Activated CD4-positive, alpha-beta T cell treated with anti-CD3 and anti-CD28 coated beads, Interleukin-2, amount 50 U/mL, for 24 hours (primary cell): ENCODE measurements around the gene TMEM208.
A peak's percentile ranks its signal among the peaks of the same experiment; 100 is the strongest.

Experiments used
- DNase-seq, 2 donors: peaks; one replicate each; pipeline ENCODE4 v3.0.0-alpha.2; 2020; ENCODE audit warnings: low read depth in 1 of 2, low spot score in 1 of 2

Gene TMEM208

GRCh38 chr16:67235816-67236562 lies 9.1 kb downstream of the TMEM208 start:
- no peak for DNase-seq

- peak; percentile 65 to 67 for DNase-seq
Measured at GRCh38 chr16:67236563-67237395, 9.8 kb downstream of the TMEM208 start.

GRCh38 chr16:67237396-67238277 lies 10.7 kb downstream of the TMEM208 start:
- DNase-seq, result no peak

- DNase-seq, result no peak
Measured at GRCh38 chr16:67238278-67238575, 11.3 kb downstream of the TMEM208 start.

- DNase-seq, result no peak
Measured at GRCh38 chr16:67238806-67239470, 12.0 kb downstream of the TMEM208 start.

- DNase-seq, result no peak
Measured at GRCh38 chr16:67240506-67240905, 13.6 kb downstream of the TMEM208 start.

- DNase-seq, result no peak
Measured at GRCh38 chr16:67241008-67241900, 14.3 kb downstream of the TMEM208 start.

- no peak for DNase-seq
Measured at GRCh38 chr16:67242138-67242730, 15.3 kb downstream of the TMEM208 start.

GRCh38 chr16:67243481-67243880 lies 16.6 kb downstream of the TMEM208 start:
- DNase-seq, result no peak

- peak; percentile 41 to 77 for DNase-seq
Measured at GRCh38 chr16:67244387-67245185, 17.7 kb downstream of the TMEM208 start.

- DNase-seq, result no peak
Measured at GRCh38 chr16:67245186-67245585, 18.3 kb downstream of the TMEM208 start.

GRCh38 chr16:67245674-67246080 lies 18.7 kb downstream of the TMEM208 start:
- no peak for DNase-seq

GRCh38 chr16:67246081-67246755 lies 19.3 kb downstream of the TMEM208 start:
- DNase-seq, result peak in 1 of 2 donors; percentile 25

- DNase-seq, result peak in 1 of 2 donors; percentile 23
Measured at GRCh38 chr16:67246756-67247191, 19.8 kb downstream of the TMEM208 start.

- peak; percentile 95 to 96 for DNase-seq
Measured at GRCh38 chr16:67247192-67248072, 20.5 kb downstream of the TMEM208 start, which contains the start of gene FHOD1. FHOD1 (minus strand) TSS chr16:67247481; CDS start chr16:67247410, 71 bp downstream.

- no peak for DNase-seq
Measured at GRCh38 chr16:67248073-67248400, 21.1 kb downstream of the TMEM208 start.
